K562 (cell line): Measurements from ENCODE around the gene ANKRD44. TPM values are rescaled to one million over a fixed set of nuclear protein-coding genes. Genes with fewer than 3 reads are reported as not detected.

ENCODE experiments used
- ATAC-seq: fragments of 200-7000 bp; cut with Tn5 transposase; 3 replicates; pipeline ENCODE4 v1.9.1; 2020; ENCODE audit warnings: moderate library complexity
- BruUV-seq: library from RNA; stranded (reverse); fragments of 400-500 nt; replicated peaks from 2 replicates; lab custom pipeline; 2021; lab: Mats Ljungman, UMichigan
- CTCF ChIA-PET: fragments of 300-600 bp; formaldehyde crosslinking; extraction: SDS; loops from one replicate; lab custom pipeline; 2021; ENCODE audit warnings: low intra/inter-chr PET ratio; lab: Yijun Ruan, JAX
- POLR2A ChIA-PET: fragments of 300-600, 350-650 bp; sonication (Branson Sonifier 250); formaldehyde crosslinking; extraction: SDS; loops from one replicate; lab custom pipeline; 2021; ENCODE audit warnings: antibody characterized with exemption, inconsistent platforms; lab: Yijun Ruan, JAX
- DNase-seq, 4 experiments: peaks; one replicate each; pipeline versions ENCODE4 v3.0.0 to v3.0.0-alpha.2; 2011 to 2018; ENCODE audit warnings: low spot score in 3 of 4, mixed read lengths in 3 of 4; ENCODE audit errors: extremely low read depth in 1 of 4
- FAIRE-seq: peaks from 2 replicates; lab custom pipeline; 2011; peaks lifted over from hg19 to GRCh38; lab: Jason Lieb, UNC
- H2AFZ ChIP-seq: 2 replicates; pipeline ENCODE4 v1.6.0; 2011; ENCODE audit warnings: low read depth, low read length, control low read depth, inconsistent platforms
- H3K27ac ChIP-seq: fragments of 200-600 bp; 3 replicates; pipeline ENCODE4 v1.8.0; 2011; ENCODE audit warnings: low read depth, mild to moderate bottlenecking, control low read depth, inconsistent platforms, low read length, moderate library complexity, mixed read lengths; ENCODE audit errors: extremely low read depth
- H3K27me3 ChIP-seq, 2 experiments: fragments of 300-600 bp in 1 of 2; 2 replicates in 1 of 2; 3 replicates in 1 of 2; pipeline versions ENCODE4 v1.6.0 to v1.8.0; 2011; ENCODE audit warnings: inconsistent platforms in 2 of 2, low read length in 2 of 2, mild to moderate bottlenecking in 1 of 2, mixed read lengths in 1 of 2, moderate library complexity in 1 of 2; ENCODE audit not compliant: control insufficient read depth in 2 of 2, insufficient read depth in 2 of 2
- H3K36me3 ChIP-seq: fragments of 300-600 bp; 3 replicates; pipeline ENCODE4 v1.8.0; 2011; ENCODE audit warnings: mild to moderate bottlenecking, low read length, inconsistent platforms; ENCODE audit not compliant: control insufficient read depth, insufficient read depth
- H3K4me1 ChIP-seq, 2 experiments: fragments of 200-600 bp in 1 of 2; replicated peaks in 1 of 2; 2 replicates in 1 of 2; 3 replicates in 1 of 2; pipeline versions ENCODE4 v1.5.1 to v1.8.0; 2011; ENCODE audit warnings: inconsistent platforms in 2 of 2, low read length in 2 of 2, mild to moderate bottlenecking in 1 of 2, mixed read lengths in 1 of 2, moderate library complexity in 1 of 2; ENCODE audit not compliant: control insufficient read depth in 2 of 2, insufficient read depth in 2 of 2
- H3K4me2 ChIP-seq: 2 replicates; pipeline ENCODE4 v1.6.1; 2011; ENCODE audit warnings: low read length, control low read depth, inconsistent platforms, mixed read lengths; ENCODE audit not compliant: insufficient read depth
- H3K4me3 ChIP-seq: fragments of 200-600 bp; sonication (generic), shearing (Covaris generic); 2 replicates; pipeline ENCODE4 v1.5.1; 2016; ENCODE audit warnings: control low read depth, inconsistent platforms
- H3K79me2 ChIP-seq: fragments of 200-600 bp; 3 replicates; pipeline ENCODE4 v1.8.0; 2011; ENCODE audit warnings: low read length, inconsistent platforms; ENCODE audit not compliant: control insufficient read depth, insufficient read depth
- H3K9ac ChIP-seq, 2 experiments: 2 replicates each; pipeline versions ENCODE4 v1.6.0 to v1.6.1; 2011; ENCODE audit warnings: low read depth in 2 of 2, low read length in 2 of 2, control low read depth in 1 of 2, inconsistent platforms in 1 of 2, mild to moderate bottlenecking in 1 of 2, mixed read lengths in 1 of 2; ENCODE audit not compliant: insufficient read depth in 1 of 2
- H3K9me1 ChIP-seq: one replicate; pipeline ENCODE4 v1.6.0; 2011; ENCODE audit warnings: inconsistent platforms, mild to moderate bottlenecking, low read length, moderate library complexity; ENCODE audit not compliant: control insufficient read depth, insufficient read depth
- H3K9me3 ChIP-seq: replicated peaks from 2 replicates; pipeline ENCODE4 v1.5.1; 2011; ENCODE audit warnings: low read depth, low read length, inconsistent platforms; ENCODE audit not compliant: control insufficient read depth, insufficient read depth
- H4K20me1 ChIP-seq: replicated peaks from 2 replicates; pipeline ENCODE4 v1.6.1; 2011; ENCODE audit warnings: low read length, inconsistent platforms, mixed read lengths; ENCODE audit not compliant: control insufficient read depth, insufficient read depth
- AFF4 ChIP-seq: sonication (generic); formaldehyde crosslinking; IDR thresholded peaks from 2 replicates; pipeline ENCODE4 v1.8.0; 2023; ENCODE audit warnings: mild to moderate bottlenecking, missing genetic modification reagents
- CBFA2T2 ChIP-seq: fragments of 450-650 bp; conservative IDR thresholded peaks from 2 replicates; pipeline ENCODE4 v1.6.1; 2017; ENCODE audit warnings: mild to moderate bottlenecking
- MLLT1 ChIP-seq, 2 experiments: fragments of 450-650 bp; IDR thresholded peaks; 2 replicates each; pipeline ENCODE4 v1.6.1; 2016
- NRF1 ChIP-seq, 2 experiments: fragments of 450-650 bp; IDR thresholded peaks in 1 of 2; conservative IDR thresholded peaks in 1 of 2; 2 replicates each; pipeline ENCODE4 v1.6.1; 2014; ENCODE audit warnings: mild to moderate bottlenecking in 2 of 2
- PRPF4 ChIP-seq: fragments of 200-400 bp; formaldehyde crosslinking; IDR thresholded peaks from one replicate; pipeline ENCODE4 v1.6.1; 2017; ENCODE audit warnings: low read length, low read depth, mild to moderate bottlenecking; ENCODE audit not compliant: insufficient read depth, poor library complexity, severe bottlenecking
- SMAD3 ChIP-seq: fragments of 450-650 bp; formaldehyde crosslinking; conservative IDR thresholded peaks from 2 replicates; pipeline ENCODE4 v1.4.0; 2020; ENCODE audit warnings: mild to moderate bottlenecking
- TAL1 ChIP-seq: fragments of 450-650 bp; IDR thresholded peaks from 2 replicates; pipeline ENCODE4 v1.6.1; 2016; ENCODE audit warnings: mild to moderate bottlenecking
- ZBTB43 ChIP-seq: sonication (generic); formaldehyde crosslinking; IDR thresholded peaks from 2 replicates; pipeline ENCODE4 v1.8.0; 2023; ENCODE audit warnings: mild to moderate bottlenecking, missing genetic modification reagents
- ZC3H4 ChIP-seq: sonication (generic); formaldehyde crosslinking; IDR thresholded peaks from 2 replicates; pipeline ENCODE4 v1.9.0; 2021; ENCODE audit warnings: missing genetic modification reagents, borderline replicate concordance
- ZKSCAN3 ChIP-seq: fragments of 250-450 bp; sonication (Bioruptor Pico); IDR thresholded peaks from 2 replicates; pipeline ENCODE4 v1.4.0; 2020
- ZNF184 ChIP-seq: sonication (generic); formaldehyde crosslinking; IDR thresholded peaks from 2 replicates; pipeline ENCODE4 v1.5.0; 2020; ENCODE audit warnings: missing genetic modification reagents
- ZNF212 ChIP-seq: fragments of 450-650 bp; formaldehyde crosslinking; IDR thresholded peaks from 2 replicates; pipeline ENCODE4 v1.4.0; 2020; ENCODE audit warnings: mild to moderate bottlenecking
- ZNF431 ChIP-seq: sonication (generic); formaldehyde crosslinking; IDR thresholded peaks from 2 replicates; pipeline ENCODE4 v1.8.0; 2022; ENCODE audit warnings: mild to moderate bottlenecking, missing genetic modification reagents
- ZNF507 ChIP-seq: conservative IDR thresholded peaks from 2 replicates; pipeline ENCODE4 v1.6.1; 2017; ENCODE audit warnings: missing genetic modification characterization, missing compliant biosample characterization
- WGBS: fragments of 100-300 bp; shearing (Covaris generic); methylation state at CpG from one replicate; pipeline ENCODE4 v1.1.6; 2016; ENCODE audit warnings: low coverage, mixed read lengths; ENCODE audit not compliant: insufficient coverage; ENCODE audit errors: missing lambda C conversion rate; 5-methylcytosine and 5-hydroxymethylcytosine counted together
- in situ Hi-C: fragments of 300-500 bp; cut with MboI; formaldehyde crosslinking; loops from 4 replicates; pipeline ENCODE4 v1.15.0; 2018; ENCODE audit warnings: inconsistent platforms, mixed read lengths
- intact Hi-C: fragments of 100-400 bp; cut with micrococcal nuclease; formaldehyde crosslinking; loops from 2 replicates; pipeline ENCODE4 v1.14.2; 2022
- polyA plus RNA-seq, 8 experiments: library from polyadenylated mRNA; depleted of rRNA in 4 of 8; stranded (reverse) in 5 of 8; unstranded in 3 of 8; fragments of >200 nt; fragmentation: Nextera tagmentation in 2 of 8; fragmentation: Illumina TruSeq in 1 of 8; extraction: Ambion mirVana in 2 of 8; extraction: Trizol in 1 of 8; gene quantifications; 2 replicates each; pipeline versions ENCODE4 v1.2.1 to v1.2.3, GENCODE V29; 2011 to 2014; ENCODE audit warnings: inconsistent platforms in 1 of 8, missing spikeins in 1 of 8
- total RNA-seq, 7 experiments: library from RNA; depleted of rRNA in 6 of 7; stranded (reverse); fragments of >200 nt in 6 of 7; fragmentation: Illumina TruSeq in 2 of 7; extraction: Trizol in 2 of 7; gene quantifications; 2 replicates each; pipeline versions ENCODE4 v1.2.1 to v1.2.3, GENCODE V29; 2011 to 2021; ENCODE audit warnings: low replicate concordance in 1 of 7

The ANKRD44 gene
- total and polyA plus RNA-seq, 9 of the 15 experiments (the other 6 are each of a cell fraction or from before 2014, with no cell fraction given) = 0.03 to 0.64 (median 0.07) TPM; not detected in 3

GRCh38 chr2:196987298-196987648 is 323.3 kb downstream of the ANKRD44 start:
- Histone ChIP-seq H3K9me3 (no peaks in the 10 kb centered on the region), H3K4me1 (no peaks in the 10 kb centered on the region), H3K79me2 (no peaks in the 10 kb centered on the region), H3K27me3 (no peaks in the 10 kb centered on the region), H3K9me1 (no peaks in the 10 kb centered on the region), H3K27ac (peak overlapping the region; percentile 12; the same call in 1 of the 3 replicates), H2AFZ (no peak overlapping the region), H4K20me1 (no peaks in the 10 kb centered on the region), H3K9ac (no peak overlapping the region), H3K4me2 (no peak overlapping the region), H3K36me3 (no peaks in the 10 kb centered on the region), H3K4me3 (no peak overlapping the region)
- ChIA-PET CTCF (no interaction called here), POLR2A (no interaction called here)
- ATAC-seq (no peak), FAIRE-seq (no peak), DNase-seq (no peak)
- intact Hi-C loops = no loop called here
- 10% methylated on average over 1 of the region's 1 CpG for WGBS
- in situ Hi-C loops = no loop called here
- no TSS peak for BruUV-seq
- TF ChIP-seq ZKSCAN3 (CRISPR knock-in tag) (no peak), AFF4 (CRISPR knock-in tag) (no peak), CBFA2T2 (no peak), ZNF212 (CRISPR knock-in tag) (no peak), NRF1 (conservative IDR thresholded peaks at IDR 0.05 in 1 of 2, IDR thresholded peaks at IDR 0.05 in 1 of 2) (no peak), ZNF431 (CRISPR knock-in tag) (no peak), TAL1 (no peak), ZBTB43 (CRISPR knock-in tag) (no peak), ZNF184 (no peak), SMAD3 (CRISPR knock-in tag) (no peak), ZC3H4 (CRISPR knock-in tag) (no peak), PRPF4 (no peak), MLLT1 (IDR thresholded peaks at IDR 0.05) (no peak), ZNF507 (tag) (no peak)
